T-helper 1 cell treated with Interleukin-12 subunit alpha and Interleukin-12 subunit beta and Interleukin-4 antibody, amounts not matched to agents 30 μg/mL and 1 μg/mL, for 36 hours (primary cell): ENCODE data around the gene CIBAR2.

Source experiments
- H3K27ac Mint-ChIP-seq: one replicate; pipeline ENCODE4 v1.8.0; 2021; ENCODE audit warnings: mild to moderate bottlenecking, mixed read lengths
- H3K27me3 Mint-ChIP-seq: one replicate; pipeline ENCODE4 v1.8.0; 2021; ENCODE audit warnings: low read depth, mixed read lengths
- H3K36me3 Mint-ChIP-seq: one replicate; pipeline ENCODE4 v1.8.0; 2021; ENCODE audit warnings: low read depth, mixed read lengths
- H3K4me1 Mint-ChIP-seq: one replicate; pipeline ENCODE4 v1.8.0; 2021; ENCODE audit warnings: low read depth, mixed read lengths
- H3K4me3 Mint-ChIP-seq: one replicate; pipeline ENCODE4 v1.8.0; 2021; ENCODE audit warnings: mild to moderate bottlenecking, moderate library complexity, mixed read lengths
- H3K9me3 Mint-ChIP-seq: one replicate; pipeline ENCODE4 v1.8.0; 2021; ENCODE audit warnings: mixed read lengths

CIBAR2 gene

GRCh38 chr16:85138073-85138824 lies 26.0 kb upstream of the CIBAR2 start:
- Mint-ChIP-seq H3K4me3 (no peak overlapping the region), H3K27ac (no peak overlapping the region), H3K27me3 (peaks cover 34% of the 10 kb centered on the region), H3K4me1 (peaks cover 2% of the 10 kb centered on the region), H3K36me3 (no peaks in the 10 kb centered on the region), H3K9me3 (no peaks in the 10 kb centered on the region)

DNA sequence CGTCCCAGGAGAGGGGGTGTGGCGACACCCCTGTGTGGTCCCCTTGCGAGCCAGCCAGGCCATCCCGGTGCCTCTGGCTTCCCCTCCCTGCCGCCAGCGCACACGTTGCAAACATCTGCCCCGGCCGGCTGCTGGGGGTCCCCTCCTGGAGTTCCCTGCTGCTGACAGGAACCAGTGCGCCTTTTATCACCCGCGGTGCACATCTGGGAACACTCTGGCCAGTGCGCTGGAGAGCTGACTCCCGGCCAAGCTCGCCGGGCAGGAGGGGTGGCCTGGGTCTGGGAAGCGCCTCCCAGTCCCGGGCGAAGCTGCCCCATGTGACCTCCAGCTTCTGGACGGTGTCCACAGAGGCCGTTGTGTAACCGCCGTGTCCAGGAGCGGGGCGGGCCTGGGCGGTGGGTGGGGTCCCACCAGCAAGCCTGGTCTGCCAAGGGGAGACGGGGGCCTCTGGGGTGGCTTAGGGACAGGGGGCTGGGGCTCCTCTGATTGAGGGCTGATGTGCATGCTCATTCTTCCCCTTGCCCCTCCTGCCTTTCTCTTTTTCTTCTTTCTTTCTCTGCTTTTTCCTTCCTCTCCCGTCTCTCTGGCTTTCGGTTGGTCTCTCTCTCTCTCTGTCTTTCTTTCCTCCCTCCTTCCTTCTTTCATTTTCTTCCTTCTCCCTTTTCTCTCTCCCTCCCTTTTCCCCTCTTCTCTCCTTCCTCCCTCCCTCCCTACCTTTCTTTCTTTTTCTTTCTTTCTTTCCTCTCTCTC lies 25.2 kb upstream of the CIBAR2 start:
- peaks cover 34% of the 10 kb centered on the region for H3K27me3 Mint-ChIP-seq

GRCh38 chr16:85136702-85137322 lies 24.5 kb upstream of the CIBAR2 start:
- Mint-ChIP-seq H3K27ac (no peak overlapping the region), H3K9me3 (no peaks in the 10 kb centered on the region), H3K36me3 (no peaks in the 10 kb centered on the region), H3K4me1 (peaks cover 2% of the 10 kb centered on the region), H3K4me3 (no peak overlapping the region), H3K27me3 (peaks cover 34% of the 10 kb centered on the region)

More for the DNA sequence above, 25.2 kb upstream of the CIBAR2 start:
- Mint-ChIP-seq H3K4me3 (no peak overlapping the region), H3K27ac (no peak overlapping the region), H3K4me1 (peaks cover 2% of the 10 kb centered on the region), H3K36me3 (no peaks in the 10 kb centered on the region), H3K9me3 (no peaks in the 10 kb centered on the region)

- H3K9me3 Mint-ChIP-seq, result no peaks in the 10 kb centered on the region
- peaks cover 34% of the 10 kb centered on the region for H3K27me3 Mint-ChIP-seq
- peaks cover 2% of the 10 kb centered on the region for H3K4me1 Mint-ChIP-seq
- H3K27ac Mint-ChIP-seq, result no peak overlapping the region
- H3K36me3 Mint-ChIP-seq, result no peaks in the 10 kb centered on the region
- no peak overlapping the region for H3K4me3 Mint-ChIP-seq
Observed at GRCh38 chr16:85136213-85136701, 24.0 kb upstream of the CIBAR2 start.

DNA sequence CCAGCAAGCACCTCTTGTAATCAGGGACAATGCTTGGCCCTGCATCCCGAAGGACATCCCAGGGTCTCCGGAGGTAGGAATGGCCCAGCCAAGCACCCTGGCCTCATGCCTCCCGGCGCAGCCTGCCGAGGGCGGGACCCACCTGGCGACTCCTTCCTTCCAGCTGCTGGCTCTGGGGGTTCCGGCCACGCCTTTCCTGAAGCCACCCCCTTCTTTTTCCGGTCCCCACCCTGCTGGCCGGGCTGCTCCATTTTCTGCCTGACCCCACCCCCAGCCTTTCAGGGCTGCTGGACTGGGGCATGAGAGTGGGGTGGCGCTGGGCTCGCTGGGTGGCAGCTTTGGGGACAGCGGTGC lies 22.5 kb upstream of the CIBAR2 start:
- Mint-ChIP-seq H3K4me1 (peaks cover 2% of the 10 kb centered on the region), H3K27me3 (peaks cover 33% of the 10 kb centered on the region), H3K4me3 (no peak overlapping the region), H3K27ac (no peak overlapping the region), H3K36me3 (no peaks in the 10 kb centered on the region), H3K9me3 (no peaks in the 10 kb centered on the region)

DNA sequence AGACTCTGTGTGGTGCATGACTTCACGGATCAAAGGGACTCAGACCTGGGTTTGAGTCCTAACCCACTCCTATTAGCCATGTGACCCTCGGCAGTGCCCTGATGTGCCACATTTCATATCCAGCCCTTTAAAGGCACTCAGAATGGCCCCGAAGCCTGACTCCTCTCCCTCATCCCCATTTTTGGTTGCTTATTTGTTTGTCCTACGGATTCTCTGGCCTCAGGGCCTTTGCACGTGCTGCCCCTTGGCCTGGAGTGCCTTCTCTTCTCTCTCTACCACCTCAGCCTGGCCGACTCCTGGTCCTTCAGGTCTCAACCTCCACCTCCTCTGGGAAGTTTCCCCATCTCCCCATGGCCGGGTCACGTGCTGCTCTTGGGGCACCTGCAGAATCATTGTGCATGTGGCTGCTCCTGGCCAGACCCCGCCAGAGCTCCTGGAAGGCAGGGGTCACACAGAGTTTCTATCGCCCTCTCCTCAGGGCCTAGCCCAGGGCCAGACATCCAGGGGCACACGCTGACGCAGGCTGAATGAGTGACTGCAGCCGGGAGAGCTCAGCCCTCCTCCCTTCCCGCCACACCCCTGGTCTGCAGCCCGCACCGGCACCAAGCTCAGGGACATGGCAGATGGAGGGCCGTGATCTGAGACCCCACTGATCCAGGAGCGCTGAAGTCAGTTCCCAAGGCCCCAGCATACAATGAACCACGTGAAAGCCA lies 22.0 kb upstream of the CIBAR2 start:
- Mint-ChIP-seq H3K27me3 (peaks cover 28% of the 10 kb centered on the region), H3K36me3 (no peaks in the 10 kb centered on the region), H3K4me3 (no peak overlapping the region), H3K4me1 (peaks cover 2% of the 10 kb centered on the region), H3K9me3 (no peaks in the 10 kb centered on the region), H3K27ac (no peak overlapping the region)

- no peaks in the 10 kb centered on the region for H3K36me3 Mint-ChIP-seq
- H3K27ac Mint-ChIP-seq, result no peak overlapping the region
- no peaks in the 10 kb centered on the region for H3K9me3 Mint-ChIP-seq
- peaks cover 2% of the 10 kb centered on the region for H3K4me1 Mint-ChIP-seq
- no peak overlapping the region for H3K4me3 Mint-ChIP-seq
- H3K27me3 Mint-ChIP-seq, result peaks cover 19% of the 10 kb centered on the region
Observed at GRCh38 chr16:85133290-85133599, 21.0 kb upstream of the CIBAR2 start.

- H3K27ac Mint-ChIP-seq, result no peak overlapping the region
- H3K27me3 Mint-ChIP-seq, result peaks cover 14% of the 10 kb centered on the region
- H3K36me3 Mint-ChIP-seq, result no peaks in the 10 kb centered on the region
Observed at GRCh38 chr16:85132456-85133289, 20.4 kb upstream of the CIBAR2 start.

GRCh38 chr16:85130705-85131028 lies 18.4 kb upstream of the CIBAR2 start:
- H3K4me1 Mint-ChIP-seq, result peaks cover 2% of the 10 kb centered on the region
- H3K36me3 Mint-ChIP-seq, result no peaks in the 10 kb centered on the region
- no peaks in the 10 kb centered on the region for H3K9me3 Mint-ChIP-seq
- no peaks in the 10 kb centered on the region for H3K27me3 Mint-ChIP-seq
- no peak overlapping the region for H3K4me3 Mint-ChIP-seq
- H3K27ac Mint-ChIP-seq, result no peak overlapping the region

More at GRCh38 chr16:85132456-85133289, 20.4 kb upstream of the CIBAR2 start:
- Mint-ChIP-seq H3K4me3 (no peak overlapping the region), H3K4me1 (peaks cover under 1% of the 10 kb centered on the region), H3K9me3 (no peaks in the 10 kb centered on the region)

DNA sequence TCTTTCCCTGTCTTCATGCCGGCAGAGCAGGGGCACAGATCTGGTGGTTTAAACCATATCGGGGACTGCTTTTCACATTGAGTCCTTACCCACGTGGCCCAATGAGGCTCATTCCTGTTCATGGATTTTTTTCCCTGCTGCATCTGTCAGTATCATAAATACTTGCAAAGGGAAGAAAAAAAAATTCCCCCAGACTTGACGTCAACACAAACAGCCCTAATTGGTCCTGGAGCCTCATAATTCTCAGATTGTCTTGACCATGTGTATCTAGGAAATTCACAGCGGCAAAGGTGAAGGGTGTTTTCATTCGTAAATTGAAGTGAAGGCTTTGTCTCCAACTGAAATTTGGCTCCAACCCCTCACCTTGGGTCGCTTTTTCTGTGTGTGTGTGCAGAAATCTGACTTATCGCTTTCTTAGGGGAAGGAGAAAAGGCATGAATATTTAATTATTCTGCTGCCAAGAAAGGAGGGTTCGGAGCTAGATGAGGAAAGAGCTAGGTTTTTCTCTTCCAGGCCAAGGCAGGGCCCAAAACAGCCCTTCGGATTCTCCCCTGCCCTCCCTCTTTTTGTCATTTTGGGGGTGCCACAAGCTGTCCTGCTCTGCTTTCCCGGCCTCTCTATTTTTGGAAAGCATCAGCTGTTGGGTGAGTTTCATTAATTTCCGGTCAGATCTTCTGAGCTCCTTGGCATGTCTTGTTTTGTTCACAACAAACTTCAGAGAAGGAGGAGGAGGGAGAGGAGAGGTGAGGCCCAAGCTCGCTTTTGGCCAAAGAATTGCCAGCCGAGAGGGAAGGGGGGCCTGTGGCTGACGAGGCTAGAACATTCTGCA lies 17.8 kb upstream of the CIBAR2 start:
- H3K27me3 Mint-ChIP-seq, result no peaks in the 10 kb centered on the region
- H3K27ac Mint-ChIP-seq, result no peak overlapping the region
- H3K9me3 Mint-ChIP-seq, result no peaks in the 10 kb centered on the region
- H3K4me3 Mint-ChIP-seq, result no peak overlapping the region
- peaks cover 2% of the 10 kb centered on the region for H3K4me1 Mint-ChIP-seq
- no peaks in the 10 kb centered on the region for H3K36me3 Mint-ChIP-seq

DNA sequence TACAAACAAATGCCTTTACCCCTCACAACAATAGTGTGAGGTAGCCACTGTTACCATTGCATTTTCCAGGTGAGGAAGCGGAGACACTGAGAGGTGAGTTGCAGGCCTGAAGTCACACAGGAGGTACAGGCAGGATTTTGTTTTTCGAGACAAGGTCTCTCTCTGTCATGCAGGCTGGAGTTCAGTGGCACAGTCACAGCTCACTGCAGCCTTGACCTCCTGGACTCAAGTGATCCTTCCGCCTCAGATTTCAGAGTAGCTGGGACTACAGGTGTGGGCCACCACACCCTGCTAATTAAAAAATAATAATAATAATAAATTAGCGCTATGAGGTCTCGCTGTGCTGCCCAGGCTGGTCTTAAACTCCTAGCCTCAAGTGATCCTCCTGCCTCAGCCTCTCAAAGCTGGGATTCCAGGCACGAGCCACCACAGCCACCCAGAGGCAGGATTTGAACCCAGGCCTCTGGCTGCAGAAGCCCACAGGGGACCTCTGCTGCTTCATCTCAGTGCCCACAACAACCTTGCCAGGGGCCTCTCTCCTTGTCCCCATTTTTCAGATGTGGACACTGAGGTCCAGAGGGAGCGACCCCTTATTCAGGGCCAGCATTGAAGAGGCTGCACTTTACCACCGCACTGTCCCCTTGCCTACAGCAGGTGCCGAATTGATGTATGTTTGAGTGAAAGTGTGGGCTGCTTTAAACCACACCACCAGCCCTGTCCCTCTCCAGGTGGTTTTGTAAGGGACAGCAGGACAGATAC lies 16.0 kb upstream of the CIBAR2 start:
- no peaks in the 10 kb centered on the region for H3K9me3 Mint-ChIP-seq
- H3K27me3 Mint-ChIP-seq, result no peaks in the 10 kb centered on the region
- no peak overlapping the region for H3K4me3 Mint-ChIP-seq
- no peak overlapping the region for H3K27ac Mint-ChIP-seq
- no peaks in the 10 kb centered on the region for H3K36me3 Mint-ChIP-seq
- H3K4me1 Mint-ChIP-seq, result peaks cover 2% of the 10 kb centered on the region

DNA sequence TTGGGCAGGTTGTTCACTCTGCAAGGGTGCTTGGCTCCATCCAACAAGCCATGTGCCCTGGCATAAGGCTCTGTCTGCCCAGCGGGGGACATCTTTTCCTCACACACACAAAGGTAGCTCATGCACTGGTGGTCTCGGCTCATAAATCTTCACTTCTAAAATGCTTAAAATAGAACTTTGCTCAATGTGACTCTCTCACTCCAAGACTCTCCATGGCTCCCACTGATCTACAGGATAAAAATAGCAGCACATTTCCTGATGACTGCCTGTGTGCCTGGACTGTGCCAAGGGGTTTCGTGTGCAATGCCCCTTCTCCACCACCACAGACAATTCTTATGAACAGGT lies 15.1 kb upstream of the CIBAR2 start:
- Mint-ChIP-seq H3K27me3 (no peaks in the 10 kb centered on the region), H3K4me1 (peaks cover 2% of the 10 kb centered on the region), H3K9me3 (no peaks in the 10 kb centered on the region), H3K4me3 (no peak overlapping the region), H3K36me3 (no peaks in the 10 kb centered on the region), H3K27ac (no peak overlapping the region)
